GM12872 (cell line): ENCODE data around the gene ZNF213.

ENCODE experiments used
- TF ChIP-seq, protein P1 (sequence below): IDR thresholded peaks from 3 replicates; pipeline ENCODE4 v1.5.1; 2011; ENCODE audit warnings: low read depth, mild to moderate bottlenecking, low read length, moderate library complexity; ENCODE audit not compliant: insufficient read depth

Gene ZNF213

DNA sequence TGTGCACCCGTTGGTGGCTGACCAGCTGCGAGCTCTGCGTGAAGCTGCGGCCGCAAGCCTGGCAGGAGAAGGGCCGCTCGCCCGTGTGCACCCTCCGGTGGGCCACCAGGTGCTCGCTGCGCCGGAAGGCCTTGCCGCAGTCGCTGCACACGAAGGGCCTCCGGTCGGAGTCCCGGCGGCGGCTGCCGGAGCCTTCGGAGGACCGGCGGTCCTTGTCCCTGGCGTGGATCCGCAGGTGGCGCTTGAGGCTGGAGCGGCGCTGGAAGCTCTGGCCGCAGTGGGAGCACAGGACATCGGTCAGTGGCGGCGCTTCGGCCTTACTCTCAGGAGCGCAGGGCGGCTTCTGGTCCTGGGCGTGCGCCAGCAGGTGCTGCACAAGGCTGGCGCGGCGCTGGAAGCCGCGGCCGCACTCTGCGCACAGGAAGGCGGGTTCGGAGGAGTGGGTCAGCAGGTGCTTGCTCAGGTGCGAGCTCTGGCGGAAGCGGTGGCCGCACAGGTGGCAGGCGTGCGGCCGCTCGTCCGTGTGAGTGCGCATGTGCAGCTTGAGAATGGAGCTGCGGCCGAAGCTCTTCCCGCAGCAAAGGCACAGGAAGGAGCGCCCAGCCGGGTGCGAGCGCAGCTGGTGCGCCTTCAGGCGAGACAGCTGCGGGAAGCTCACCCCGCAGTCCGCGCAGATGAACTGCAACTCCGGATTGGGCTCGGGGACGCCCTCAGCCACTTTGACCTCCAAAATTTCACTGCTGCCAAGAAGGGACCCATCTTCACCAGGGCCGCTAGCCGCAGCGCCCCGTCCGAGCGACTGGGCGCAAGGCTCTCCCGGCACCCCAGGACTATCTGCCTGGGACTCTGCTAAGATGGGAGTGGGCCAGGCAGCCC is 44.9 kb upstream of the ZNF213 start:
- TF ChIP-seq, protein P1, sequence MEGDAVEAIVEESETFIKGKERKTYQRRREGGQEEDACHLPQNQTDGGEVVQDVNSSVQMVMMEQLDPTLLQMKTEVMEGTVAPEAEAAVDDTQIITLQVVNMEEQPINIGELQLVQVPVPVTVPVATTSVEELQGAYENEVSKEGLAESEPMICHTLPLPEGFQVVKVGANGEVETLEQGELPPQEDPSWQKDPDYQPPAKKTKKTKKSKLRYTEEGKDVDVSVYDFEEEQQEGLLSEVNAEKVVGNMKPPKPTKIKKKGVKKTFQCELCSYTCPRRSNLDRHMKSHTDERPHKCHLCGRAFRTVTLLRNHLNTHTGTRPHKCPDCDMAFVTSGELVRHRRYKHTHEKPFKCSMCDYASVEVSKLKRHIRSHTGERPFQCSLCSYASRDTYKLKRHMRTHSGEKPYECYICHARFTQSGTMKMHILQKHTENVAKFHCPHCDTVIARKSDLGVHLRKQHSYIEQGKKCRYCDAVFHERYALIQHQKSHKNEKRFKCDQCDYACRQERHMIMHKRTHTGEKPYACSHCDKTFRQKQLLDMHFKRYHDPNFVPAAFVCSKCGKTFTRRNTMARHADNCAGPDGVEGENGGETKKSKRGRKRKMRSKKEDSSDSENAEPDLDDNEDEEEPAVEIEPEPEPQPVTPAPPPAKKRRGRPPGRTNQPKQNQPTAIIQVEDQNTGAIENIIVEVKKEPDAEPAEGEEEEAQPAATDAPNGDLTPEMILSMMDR = no peak

DNA sequence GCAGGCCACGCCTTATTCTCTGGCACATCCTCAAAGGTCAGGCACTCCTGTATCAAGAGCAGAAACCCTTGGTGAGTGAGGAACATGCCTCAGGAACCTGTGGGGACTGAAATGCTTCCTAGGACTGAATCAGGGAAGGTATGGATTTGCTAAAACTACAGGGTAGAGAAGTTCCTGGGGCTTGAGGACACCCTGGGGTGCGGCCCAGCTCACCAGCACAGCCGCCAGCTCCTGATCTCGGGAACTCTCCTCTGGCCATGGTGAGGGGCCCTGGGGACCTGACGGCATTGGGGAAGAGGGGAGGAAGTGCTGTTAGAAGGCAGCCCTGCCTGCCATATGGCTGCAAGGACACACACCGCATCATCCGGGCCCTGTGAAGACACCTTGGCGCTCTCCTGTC is 43.3 kb upstream of the ZNF213 start:
- TF ChIP-seq, protein P1 = no peak

DNA sequence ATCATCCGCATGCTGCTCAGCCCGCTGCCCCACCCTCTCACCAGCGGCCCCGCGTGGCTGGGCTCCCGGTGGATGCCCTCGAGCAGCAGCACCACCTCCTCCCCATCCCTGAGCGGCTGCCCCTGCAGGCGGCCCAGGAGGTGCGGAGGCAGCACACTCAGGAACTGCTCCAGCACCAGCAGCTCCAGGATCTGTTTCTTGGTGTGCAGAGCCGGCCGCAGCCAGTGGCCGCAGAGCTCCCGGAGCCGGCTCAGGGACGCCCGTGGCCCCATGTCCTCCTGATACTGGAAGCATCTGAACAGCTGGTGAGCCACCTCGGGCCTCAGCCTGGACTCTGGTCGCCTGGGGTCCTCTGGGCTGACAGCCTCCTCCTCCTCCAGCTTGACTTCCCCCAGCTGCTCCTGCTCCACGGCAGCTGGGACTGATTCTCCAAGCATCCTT is 42.3 kb upstream of the ZNF213 start:
- TF ChIP-seq, protein P1 = no peak

DNA sequence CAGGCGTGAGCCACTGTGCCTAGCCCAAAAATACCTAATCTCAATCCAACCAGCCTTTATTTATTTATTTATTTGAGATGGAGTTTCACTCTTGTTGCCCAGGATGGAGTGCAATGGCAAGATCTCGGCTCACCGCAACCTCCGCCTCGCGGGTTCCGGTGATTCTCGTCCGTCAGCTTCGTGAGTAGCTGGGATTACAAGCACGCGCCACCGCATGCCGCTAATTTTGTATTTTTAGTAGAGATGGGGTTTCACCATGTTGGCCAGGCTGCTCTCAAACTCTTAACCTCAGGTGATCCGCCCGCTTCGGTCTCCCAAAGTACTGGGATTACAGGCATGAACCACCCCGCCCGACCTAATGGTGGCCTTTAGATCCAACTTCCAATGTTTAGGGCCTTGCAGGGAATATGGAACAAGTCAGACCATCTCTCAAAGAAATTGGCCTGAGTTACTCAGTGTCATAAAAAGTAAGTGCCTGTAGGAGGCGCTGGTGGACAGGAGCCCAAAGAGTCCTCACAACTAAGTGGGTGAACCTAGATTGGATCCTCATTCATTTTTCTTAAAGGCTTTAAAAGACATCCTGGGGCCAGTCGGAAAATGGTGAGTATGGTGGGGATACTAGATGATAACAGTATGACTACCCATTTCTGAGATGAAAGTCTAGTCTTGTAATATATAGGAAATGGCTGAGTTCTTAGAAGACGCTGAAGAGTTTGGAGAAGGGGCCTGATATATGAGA is 40.4 kb upstream of the ZNF213 start:
- TF ChIP-seq, protein P1 = peak; percentile 85

DNA sequence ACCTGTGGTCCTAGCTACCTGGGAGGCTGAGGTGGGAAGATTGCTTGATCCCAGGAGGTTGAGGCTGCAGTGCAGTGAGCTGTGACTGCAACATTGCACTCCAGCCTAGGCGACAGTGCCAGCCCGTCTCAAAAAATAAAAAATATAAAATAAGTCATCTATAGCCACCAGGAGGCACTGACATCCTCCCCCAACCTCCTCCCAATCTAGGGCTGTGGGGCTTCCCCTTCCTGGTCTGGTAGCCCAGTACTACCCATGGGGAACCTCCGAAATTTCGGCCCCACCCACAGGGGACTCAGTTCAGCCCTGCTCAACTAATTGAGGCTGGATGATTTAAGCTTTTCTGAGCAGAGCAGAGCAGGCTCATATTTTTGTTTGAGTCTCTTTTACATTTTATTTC is 39.0 kb upstream of the ZNF213 start:
- TF ChIP-seq, protein P1 = peak; percentile 58

DNA sequence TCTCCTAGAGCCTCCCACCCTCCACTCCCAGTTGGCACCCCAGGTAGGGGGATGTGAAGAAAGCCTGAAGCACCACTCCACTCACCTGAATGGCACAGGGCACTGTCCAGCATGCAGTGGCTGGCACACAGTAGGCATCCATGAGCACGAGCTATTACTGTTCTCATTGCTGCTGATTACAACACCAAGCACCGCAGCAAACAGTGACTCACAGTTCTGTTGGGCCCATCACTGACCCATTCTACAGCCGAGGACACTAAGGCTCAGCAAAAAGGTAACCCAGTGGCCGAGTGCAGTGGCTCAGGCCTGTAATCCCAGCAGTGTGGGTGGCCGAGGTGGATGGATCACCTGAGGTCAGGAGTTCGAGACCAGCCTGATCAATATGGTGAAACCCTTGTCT is 38.5 kb upstream of the ZNF213 start:
- TF ChIP-seq, protein P1 = no peak

DNA sequence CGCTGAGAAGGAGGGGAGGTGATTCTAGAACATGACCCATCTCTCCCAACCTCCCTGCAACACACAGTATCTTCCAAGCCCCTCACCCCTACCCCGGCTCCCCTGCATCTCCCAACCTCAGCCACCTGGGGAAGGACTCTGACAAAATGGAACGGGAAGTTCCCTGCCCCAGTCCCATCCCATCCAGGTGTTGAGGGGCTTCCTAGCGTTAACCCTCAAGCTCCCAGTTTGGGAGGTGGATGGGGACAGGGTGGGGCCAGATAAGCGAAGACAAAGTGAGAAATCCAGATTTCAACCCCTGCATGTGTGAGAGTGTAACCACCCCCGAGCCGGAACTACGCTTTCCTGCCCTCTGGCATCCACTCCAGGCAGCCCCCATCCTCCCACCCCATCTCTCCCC is 37.6 kb upstream of the ZNF213 start:
- TF ChIP-seq, protein P1 = no peak
